Measurements from ENCODE around the gene ENTR1. TPM values are rescaled to one million over a fixed set of nuclear protein-coding genes. Genes with fewer than 3 reads are reported as not detected.

Gene ENTR1
- total and polyA plus RNA-seq, 10 of the 15 experiments (the other 5 are each of a cell fraction or from before 2014, with no cell fraction given) = 8.2 to 96.4 (median 41.1) TPM

DNA sequence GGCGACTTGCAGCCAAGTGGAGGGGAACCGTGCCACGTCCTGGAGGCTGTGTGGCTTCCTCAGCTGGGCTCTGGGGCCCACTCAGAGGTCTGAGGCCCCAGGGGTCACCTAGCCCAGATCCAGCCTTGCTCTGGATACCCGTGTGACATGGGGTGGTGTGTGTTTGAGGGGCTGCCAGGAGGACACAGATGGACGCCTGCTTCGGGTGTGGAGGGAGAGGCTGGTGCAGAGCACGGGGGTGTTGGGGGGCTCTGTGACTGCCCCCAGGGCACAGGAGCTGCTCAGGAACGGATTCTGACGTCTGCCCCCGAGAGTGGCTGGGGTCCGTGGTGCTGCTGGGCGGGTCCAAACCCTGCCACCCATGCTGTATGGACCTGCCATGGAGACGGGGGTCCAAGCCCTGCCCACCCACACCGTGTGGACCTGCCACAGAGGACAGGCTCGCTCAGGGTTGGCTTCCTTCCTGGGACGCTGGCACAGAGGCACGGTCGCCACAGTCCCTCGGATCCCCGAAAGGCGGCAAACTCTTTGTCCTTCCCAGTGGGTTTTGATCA lies 18.7 kb upstream of the ENTR1 start (continued):
- no peak for TF ChIP-seq SREBF2 (IDR thresholded peaks at IDR 0.05; ENCODE audit: low read length)
- no peak for TF ChIP-seq CHD4 (IDR thresholded peaks at IDR 0.05)
- no peak for TF ChIP-seq NFYA (IDR thresholded peaks at IDR 0.05; ENCODE audit: borderline replicate concordance, low read depth, low read length)
- TF ChIP-seq ZNF207 (IDR thresholded peaks at IDR 0.05; ENCODE audit: borderline replicate concordance) = no peak
- TF ChIP-seq PAX5 (IDR thresholded peaks at IDR 0.05; ENCODE audit: borderline replicate concordance, low read depth, low read length) = no peak
- no peak for TF ChIP-seq CBX3 (IDR thresholded peaks at IDR 0.05; ENCODE audit: borderline replicate concordance, low read depth)
- TF ChIP-seq RAD51 (IDR thresholded peaks at IDR 0.05) = no peak
- TF ChIP-seq SMAD5 (IDR thresholded peaks at IDR 0.05; ENCODE audit: low read depth) = no peak
- TF ChIP-seq, protein P1, sequence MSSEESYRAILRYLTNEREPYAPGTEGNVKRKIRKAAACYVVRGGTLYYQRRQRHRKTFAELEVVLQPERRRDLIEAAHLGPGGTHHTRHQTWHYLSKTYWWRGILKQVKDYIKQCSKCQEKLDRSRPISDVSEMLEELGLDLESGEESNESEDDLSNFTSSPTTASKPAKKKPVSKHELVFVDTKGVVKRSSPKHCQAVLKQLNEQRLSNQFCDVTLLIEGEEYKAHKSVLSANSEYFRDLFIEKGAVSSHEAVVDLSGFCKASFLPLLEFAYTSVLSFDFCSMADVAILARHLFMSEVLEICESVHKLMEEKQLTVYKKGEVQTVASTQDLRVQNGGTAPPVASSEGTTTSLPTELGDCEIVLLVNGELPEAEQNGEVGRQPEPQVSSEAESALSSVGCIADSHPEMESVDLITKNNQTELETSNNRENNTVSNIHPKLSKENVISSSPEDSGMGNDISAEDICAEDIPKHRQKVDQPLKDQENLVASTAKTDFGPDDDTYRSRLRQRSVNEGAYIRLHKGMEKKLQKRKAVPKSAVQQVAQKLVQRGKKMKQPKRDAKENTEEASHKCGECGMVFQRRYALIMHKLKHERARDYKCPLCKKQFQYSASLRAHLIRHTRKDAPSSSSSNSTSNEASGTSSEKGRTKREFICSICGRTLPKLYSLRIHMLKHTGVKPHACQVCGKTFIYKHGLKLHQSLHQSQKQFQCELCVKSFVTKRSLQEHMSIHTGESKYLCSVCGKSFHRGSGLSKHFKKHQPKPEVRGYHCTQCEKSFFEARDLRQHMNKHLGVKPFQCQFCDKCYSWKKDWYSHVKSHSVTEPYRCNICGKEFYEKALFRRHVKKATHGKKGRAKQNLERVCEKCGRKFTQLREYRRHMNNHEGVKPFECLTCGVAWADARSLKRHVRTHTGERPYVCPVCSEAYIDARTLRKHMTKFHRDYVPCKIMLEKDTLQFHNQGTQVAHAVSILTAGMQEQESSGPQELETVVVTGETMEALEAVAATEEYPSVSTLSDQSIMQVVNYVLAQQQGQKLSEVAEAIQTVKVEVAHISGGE (CRISPR knock-in tag; IDR thresholded peaks at IDR 0.05) = no peak
- TF ChIP-seq, protein P2, sequence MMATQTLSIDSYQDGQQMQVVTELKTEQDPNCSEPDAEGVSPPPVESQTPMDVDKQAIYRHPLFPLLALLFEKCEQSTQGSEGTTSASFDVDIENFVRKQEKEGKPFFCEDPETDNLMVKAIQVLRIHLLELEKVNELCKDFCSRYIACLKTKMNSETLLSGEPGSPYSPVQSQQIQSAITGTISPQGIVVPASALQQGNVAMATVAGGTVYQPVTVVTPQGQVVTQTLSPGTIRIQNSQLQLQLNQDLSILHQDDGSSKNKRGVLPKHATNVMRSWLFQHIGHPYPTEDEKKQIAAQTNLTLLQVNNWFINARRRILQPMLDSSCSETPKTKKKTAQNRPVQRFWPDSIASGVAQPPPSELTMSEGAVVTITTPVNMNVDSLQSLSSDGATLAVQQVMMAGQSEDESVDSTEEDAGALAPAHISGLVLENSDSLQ (IDR thresholded peaks at IDR 0.05) = no peak
- no peak for TF ChIP-seq TCF12 (IDR thresholded peaks at IDR 0.05; ENCODE audit: low read depth, low read length)

All from GM12878 (cell line).